Endothelial cell of hepatic sinusoid (primary cell): Measurements from ENCODE around the gene WDR41.

Experiments used
- in situ Hi-C: cut with HindIII; loops from 2 replicates; pipeline ENCODE4 v1.10.0; 2017; ENCODE audit warnings: low sequenced_read_pairs

Gene WDR41

DNA sequence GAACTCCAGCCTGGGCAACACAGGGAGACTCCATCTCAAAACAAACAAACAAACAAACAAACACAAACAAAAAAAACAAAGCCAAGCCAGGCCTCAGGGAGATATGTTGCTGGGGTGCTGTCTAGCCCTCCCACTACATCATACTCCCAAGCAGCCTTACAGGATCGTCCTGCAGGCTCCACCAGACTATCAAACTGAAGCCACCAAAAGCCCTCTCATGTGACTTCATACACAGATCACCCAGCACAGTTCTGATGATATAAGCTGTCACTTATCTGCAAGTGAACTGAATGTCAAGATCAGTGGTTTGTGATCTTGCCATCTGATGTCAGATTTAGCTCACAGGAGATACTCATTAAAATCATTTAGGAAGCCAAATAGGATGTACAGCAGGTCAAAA lies 43.3 kb downstream of the WDR41 start:
- in situ Hi-C loops: no loop called here

DNA sequence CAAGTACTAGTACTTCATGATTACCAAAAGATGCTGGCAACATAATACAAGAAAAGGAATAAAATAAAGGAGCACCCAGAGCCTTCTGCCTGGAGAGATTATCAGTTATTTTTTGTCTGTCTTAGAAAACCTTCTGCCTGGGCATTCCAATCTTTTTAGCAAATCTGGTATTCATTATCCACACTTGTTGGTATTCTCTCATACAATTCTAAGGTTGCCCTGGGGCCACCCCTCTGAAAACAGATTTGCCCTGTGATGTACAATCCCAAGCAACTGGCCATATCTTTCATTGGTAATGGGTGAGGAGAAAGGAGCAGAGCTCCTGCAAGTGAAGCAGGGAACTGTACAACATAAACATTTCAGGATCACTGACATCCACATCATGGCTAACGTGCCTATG lies 47.8 kb downstream of the WDR41 start:
- in situ Hi-C loops: no loop called here

DNA sequence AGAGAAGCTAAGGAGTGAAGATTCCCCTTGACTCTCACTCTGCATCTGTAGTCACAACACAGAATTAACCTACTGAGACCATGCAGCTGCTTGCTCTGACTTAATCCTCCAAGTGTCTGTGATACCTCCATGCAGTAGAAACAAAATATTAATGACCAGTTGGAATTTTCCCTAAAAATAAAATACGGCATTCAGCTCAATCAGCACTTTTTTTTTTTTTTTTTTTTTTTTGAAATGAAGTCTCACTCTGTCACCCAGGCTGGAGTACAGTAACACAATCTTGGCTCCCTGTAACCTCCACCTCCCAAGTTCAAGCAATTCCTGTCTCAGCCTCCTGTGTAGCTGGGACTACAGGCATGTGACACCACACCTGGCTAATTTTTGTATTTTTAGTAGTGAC lies 48.4 kb downstream of the WDR41 start:
- in situ Hi-C loops: no loop called here

DNA sequence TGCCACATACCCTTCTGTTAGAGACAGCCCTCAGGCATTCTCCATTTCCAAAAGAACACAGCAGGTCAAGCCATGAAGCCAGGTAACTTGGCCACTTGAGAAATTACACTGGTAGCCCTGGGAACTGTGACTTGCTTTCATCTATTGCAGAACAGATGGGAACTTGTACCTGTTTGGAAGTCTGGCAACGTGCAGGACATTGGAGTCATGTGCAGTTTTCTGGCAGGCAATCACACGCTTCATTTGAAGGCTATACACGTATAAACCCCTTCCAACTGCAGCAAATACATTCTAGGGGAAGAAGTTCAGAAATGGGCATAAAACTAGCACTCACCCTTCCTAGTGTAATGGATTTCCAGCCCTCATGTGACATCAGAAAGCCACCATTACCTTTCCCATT lies 54.0 kb downstream of the WDR41 start:
- in situ Hi-C loops: no loop called here

DNA sequence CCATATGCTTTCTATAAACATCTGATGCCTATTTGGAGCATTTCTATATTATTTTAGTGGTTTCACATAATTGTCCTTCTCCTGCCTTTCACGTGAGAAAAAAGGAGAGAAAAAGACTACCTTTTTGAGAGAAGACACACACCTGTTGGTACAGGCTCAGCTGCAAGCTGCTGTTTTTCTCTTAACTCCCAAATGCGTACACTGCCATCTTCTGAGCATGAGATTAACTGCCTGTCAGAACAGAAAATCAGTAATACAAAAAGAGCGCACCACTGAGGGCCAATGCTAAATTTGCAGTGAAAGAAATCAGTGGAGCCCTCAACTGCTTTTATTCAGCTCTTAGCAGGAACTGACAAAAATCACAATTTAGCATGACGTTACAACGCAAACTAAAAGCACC lies 54.9 kb downstream of the WDR41 start:
- in situ Hi-C loops: no loop called here

DNA sequence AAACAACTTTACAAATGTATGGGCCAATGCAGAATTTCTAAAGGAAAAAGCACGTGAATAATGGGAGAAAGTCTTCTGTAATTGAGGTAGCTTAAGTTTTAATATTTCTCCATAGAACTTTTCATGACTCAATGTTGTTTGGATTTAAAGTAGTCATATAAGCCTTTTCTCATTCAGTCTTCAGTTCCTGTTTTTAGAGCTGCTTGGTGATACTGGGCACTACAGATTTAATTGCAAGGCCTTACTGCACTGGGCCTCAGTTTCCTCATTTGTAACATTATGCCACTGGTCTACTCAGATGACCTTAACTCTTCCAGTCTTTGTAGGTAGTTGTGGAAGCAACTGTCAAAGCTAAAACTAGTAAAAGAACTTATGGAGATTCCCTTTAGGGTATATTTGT lies 60.4 kb downstream of the WDR41 start:
- in situ Hi-C loops: no loop called here

DNA sequence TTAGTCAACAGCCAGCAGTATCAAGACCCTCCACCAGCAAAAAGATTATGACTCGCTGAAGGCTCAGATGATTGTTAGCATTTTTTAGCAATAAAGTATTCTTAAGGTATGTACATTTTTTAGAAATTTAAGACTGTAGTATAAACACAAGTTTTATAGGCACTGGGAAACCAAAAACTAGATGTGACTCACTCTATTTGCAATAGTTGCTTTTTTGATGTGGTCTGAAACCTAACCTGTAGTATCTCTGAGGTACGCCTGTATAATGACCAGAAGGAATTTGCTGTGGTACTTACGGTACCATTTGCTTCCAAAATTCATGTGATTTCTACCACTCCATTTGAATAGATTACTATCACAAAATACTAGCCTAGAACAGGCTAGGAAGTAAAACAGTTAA lies 60.8 kb downstream of the WDR41 start:
- in situ Hi-C loops: no loop called here

DNA sequence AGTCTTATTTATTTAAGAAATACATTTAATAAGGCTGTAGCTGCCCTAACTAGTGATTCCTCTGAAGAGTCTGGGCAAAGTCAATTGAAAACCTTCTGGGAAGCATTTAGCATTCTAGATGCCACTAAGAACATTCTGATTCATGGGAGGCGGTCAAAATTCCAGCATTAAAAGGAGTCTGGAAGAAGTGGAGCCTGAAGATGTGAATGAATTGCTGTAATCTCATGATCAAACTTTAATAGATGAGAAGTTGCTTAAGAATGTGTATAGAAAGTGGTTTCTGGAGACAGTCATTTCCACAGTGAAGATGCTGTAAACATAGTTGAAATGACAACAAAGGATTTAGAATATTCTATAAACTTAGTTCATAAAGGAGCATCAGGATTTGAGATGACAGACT lies 61.4 kb downstream of the WDR41 start:
- in situ Hi-C loops: no loop called here

DNA sequence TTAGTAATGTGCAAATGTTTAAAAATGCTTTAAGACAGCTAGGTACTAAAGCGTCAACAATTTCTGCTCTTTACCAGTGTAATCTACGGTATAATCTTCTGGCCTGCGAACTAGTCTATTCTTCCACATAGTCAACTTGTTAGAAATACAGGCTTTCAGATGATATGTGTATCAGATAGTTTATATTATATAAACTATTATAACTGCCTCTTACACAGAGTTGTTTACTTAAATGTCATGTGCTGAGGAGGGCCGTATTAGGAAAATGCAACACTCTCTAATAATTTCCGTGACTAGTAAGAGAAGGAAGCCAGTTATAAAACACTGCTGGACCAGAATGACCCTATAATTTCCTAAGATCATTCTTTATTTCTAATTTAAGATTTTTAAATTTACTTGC lies 63.6 kb downstream of the WDR41 start:
- in situ Hi-C loops: loop anchor here (5.0 kb wide), 1 partner anchor 39 kb away; no protein-coding TSS in a partner anchor

DNA sequence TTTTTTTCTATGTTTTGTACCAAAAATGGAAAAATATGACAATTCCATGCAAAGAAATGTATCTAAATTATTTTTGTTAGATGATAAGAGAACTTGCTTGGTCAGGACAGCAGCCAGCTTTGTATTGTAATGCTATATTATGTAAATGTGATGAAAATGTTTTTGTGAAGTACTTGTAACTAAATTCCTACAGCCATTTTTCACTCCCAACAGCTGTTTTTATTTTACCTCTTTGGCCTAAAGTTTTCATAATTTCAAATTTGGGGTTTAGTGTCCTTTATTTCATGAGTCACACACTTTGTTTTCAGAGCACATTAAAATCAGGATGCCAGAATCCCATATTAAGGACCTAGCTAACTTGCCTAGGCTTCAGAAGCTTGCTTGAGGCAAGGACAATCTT lies 64.1 kb downstream of the WDR41 start:
- in situ Hi-C loops: loop anchor here (5.0 kb wide), 1 partner anchor 39 kb away; no protein-coding TSS in a partner anchor

DNA sequence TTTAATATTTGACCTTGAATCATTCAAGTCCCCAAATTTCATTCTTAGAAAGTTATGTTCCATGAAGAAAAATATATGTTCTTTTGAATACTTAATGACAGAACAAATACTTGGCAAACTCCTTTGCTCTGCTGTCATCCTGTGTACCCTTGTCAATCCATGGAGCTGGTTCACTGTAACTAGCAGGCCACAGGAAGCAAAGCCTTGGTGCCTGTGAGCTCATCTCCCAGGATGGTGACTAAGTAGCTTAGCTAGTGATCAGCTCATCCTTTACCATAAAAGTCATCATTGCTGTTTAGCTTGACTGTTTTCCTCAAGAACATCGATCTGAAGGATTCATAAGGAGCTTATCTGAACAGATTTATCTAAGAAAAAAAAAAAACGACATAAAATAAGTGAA lies 65.4 kb downstream of the WDR41 start:
- in situ Hi-C loops: loop anchor here (5.0 kb wide), 1 partner anchor 41 kb away; no protein-coding TSS in a partner anchor

DNA sequence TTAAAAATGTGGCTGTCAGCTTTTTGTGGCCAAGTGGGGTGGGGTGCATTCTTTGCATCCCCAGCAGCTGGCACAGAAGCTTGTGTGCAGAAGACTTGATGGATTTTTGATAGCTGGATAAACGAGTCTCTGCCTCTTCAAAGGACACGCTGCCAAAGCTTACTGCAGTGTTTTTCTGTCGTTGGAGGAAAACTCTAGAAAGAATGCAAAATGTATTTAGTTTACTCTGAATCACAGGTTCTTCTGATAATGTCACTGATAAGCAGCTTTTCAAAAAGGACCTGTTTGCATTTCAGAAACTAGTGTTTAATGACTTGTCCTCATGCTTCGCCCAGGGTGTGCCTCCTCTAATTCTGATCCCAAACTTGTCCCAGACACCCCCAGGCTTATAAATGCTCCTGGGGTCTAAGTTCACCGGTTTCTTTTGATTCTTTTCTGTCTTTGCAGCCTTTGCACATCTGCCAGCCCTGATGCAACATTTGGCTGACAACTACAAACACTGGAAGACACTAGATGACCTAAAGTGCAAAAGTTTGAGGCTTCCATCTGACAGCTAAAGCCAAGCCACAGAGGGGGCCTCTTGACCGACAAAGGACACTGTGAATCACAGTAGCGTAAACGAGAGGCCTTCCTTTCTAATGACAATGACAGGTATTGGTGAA lies 66.0 kb downstream of the WDR41 start:
- in situ Hi-C loops: loop anchor here (5.0 kb wide), 1 partner anchor 41 kb away; no protein-coding TSS in a partner anchor

DNA sequence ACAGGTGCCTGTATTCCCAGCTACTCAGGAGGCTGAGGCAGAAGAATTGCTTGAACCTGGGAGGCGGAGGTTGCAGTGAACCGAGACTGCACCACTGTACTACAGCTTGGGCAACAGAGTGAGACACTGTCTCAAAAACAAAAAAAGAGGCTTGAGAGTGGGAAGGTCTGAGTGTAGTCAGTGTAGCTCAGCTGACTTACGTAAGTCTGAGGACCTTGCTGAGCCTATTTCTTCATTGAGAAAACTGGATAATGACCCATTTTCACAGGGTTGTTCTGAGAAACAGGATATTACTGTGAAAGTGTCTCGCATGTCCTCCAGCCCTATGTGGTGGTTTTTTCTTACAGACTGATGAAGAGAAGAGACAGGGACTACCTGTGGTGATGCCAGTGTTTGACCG lies 66.7 kb downstream of the WDR41 start:
- in situ Hi-C loops: loop anchor here (5.0 kb wide), 1 partner anchor 42 kb away; no protein-coding TSS in a partner anchor

DNA sequence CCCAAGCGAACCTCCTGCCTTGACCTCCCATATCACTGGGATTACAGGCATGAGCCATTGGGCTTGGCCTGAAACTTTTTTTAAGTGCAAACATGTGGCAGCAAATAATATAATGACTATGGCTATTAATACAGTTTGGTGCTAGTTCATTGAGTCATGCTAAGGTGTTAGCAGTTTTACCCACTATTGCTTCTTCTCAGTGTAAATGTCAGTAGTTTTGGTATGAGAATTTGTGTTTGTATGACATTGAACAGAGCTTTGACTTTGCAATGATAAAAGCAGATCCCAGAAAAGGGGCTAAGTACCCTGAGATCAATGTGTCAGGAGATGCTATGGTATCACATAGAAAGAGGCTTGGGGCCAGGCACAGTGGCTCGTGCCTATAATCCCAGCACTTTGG lies 67.2 kb downstream of the WDR41 start:
- in situ Hi-C loops: loop anchor here (5.0 kb wide), 1 partner anchor 42 kb away; no protein-coding TSS in a partner anchor

DNA sequence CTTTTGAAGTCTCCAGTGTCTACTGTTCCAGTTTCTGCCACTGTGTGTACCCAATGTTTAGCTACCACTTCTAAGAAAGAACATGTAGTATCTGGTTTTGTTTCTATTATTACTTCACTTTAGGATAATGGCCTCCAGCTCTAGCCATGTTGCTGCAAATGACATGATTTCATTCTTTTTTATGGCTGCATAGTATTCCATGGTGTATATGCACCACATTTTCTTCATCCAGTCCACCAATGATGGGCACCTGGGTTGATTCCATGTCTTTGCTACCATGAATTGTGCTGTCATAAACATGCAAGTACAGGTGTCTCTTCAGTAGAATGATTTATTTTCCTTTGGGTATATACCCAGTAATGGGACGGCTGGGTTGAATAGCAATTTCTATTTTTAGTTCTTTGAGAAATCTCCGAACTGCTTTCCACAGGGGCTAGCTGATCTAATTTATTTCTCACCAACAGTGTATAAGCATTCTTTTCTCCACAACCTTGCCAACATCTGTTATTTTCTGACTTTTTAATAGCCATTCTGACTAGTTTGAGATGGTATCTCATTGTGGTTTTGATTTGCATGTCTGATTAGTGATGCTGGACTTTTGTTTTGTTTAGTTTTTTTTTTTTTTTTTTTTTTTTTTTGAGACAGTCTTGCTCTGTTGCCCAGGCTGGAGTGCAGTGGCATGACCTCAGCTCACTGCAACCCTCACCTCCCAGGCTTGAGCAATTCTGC lies 68.9 kb downstream of the WDR41 start:
- in situ Hi-C loops: no loop called here

DNA sequence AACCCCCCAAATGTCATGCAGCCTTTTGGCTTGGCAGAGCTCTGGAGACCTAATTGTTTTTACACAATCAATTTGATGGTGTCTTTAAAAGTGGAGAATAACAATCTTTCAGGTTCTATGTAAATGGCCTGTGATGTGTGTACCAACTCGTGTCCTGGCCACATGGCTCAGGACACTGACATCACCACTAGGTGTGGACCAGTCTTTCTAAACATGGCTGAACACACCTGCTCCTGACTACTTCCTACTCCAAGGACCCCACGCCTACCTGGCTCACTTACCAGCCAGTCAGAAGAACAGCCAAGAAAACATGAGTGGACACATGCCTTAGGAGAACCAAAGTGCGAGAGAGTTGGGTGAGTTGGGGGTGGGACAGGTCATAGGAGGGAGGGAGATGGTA lies 71.2 kb downstream of the WDR41 start:
- in situ Hi-C loops: no loop called here

DNA sequence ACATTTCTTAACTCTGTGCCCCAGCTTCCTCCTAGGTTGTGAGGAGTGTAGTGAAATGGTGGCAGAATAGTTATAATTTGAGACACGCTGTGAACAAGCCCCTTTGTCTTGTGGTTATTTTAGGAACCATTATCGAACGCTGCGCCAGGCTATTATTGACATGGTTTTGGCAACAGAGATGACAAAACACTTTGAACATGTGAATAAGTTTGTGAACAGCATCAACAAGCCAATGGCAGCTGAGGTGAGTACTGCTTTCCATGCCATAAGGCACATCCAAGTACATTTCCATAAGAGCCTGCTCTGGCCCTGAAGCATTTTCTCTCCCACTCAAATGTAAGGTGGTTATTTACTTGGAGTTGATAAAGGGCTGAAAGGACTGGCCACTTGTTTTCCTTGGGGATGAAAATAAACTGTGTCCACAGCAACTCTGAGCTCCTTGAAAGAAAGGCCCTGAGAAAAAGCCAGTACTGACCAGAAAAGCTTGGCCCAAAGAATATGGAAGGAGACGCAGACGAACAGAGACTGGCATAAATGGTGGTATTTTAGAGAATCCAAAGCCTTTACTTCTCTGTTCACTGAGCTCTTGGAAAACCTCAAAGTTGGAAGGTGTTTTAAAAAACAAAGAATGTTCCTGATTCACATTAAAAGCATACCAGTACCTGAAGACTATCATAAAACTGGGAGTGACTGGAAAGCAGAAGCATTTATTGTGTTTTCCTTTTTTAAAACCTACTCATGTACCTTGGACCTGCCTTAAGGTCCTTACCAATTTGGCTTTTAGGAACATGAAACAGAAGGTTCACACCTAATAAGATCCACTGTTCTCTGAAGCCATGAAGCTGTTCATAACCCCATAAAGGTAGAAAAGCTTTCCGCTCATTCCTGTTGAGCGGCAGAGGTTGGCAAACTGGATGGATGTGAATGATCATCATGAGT lies 72.2 kb downstream of the WDR41 start:
- in situ Hi-C loops: no loop called here

DNA sequence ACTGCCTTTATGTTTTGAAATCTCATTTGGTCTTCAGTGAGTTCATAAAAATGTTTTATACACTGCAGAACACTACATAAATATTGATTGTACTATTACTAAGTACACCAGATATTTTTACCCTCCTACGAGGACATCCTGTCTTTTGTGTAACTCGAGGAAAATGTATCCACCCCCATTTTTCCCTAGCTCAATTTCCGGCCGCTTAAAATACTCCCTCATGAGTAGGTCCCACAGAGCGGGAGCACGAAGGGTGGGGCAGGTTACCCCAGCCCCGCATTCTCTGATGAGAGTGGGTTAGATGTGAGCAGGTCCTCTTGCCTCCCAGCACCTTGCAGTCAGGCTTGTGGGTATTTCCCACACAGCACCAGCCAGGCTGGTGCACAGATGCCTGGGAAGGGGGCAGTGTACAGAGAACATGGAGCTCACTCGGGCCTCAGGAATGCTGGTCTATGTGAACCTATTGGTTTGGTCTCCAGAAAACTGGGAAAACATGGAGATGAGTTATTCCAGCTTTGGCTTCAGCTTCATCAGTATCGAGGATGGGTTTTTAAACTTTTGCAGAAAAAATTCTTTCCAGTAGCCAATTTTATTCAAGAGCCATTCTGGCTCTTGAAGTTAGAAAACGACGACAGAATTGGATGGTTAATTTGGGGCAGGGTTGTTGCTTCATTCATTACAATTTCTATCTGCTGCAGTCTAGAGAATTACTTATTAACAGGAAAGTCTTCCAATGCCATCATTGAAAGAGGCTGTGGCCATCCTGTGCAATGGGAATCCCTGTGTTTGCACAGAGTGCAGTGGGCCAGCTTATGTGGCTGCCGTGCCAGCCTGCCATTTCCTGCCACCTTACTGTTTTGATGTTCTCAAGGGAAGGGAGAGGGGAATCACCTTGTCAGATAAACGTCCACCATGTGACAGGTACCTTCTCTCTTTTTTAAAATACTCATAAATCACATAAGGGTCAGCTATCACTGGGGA lies 73.2 kb downstream of the WDR41 start:
- in situ Hi-C loops: no loop called here

DNA sequence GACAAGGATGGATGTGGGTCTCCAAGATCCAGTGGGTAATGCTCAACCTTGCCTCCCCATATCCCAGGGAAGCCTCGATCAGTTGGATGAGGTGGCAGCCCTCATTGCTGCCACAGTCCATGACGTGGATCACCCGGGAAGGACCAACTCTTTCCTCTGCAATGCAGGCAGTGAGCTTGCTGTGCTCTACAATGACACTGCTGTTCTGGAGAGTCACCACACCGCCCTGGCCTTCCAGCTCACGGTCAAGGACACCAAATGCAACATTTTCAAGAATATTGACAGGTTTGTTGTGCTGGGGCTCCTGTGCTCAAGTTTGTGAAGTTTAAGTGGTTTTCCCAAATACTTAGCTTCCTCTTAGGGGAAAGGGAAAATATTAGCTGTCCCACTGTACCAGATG lies 74.0 kb downstream of the WDR41 start:
- in situ Hi-C loops: no loop called here

DNA sequence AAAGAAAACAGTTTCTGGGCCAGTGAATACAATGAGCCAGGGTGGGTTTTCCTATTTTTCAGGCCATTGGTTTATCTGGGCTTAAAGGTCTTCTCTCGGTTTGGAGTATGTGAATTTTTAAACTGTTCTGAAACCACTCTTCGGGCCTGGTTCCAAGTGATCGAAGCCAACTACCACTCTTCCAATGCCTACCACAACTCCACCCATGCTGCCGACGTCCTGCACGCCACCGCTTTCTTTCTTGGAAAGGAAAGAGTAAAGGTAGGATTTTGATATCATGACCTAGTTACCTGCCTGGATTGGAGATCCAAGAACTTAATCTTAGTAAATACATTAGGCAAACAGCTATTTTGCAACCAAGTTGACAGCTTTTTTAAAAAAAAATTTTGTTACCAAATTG lies 79.1 kb downstream of the WDR41 start:
- in situ Hi-C loops: no loop called here
